Thoracic aorta (tissue), 2 donors: ENCODE results near the gene THAP3. TPM values are rescaled to one million over a fixed set of nuclear protein-coding genes. Genes with fewer than 3 reads are reported as not detected.

Source experiments
- ATAC-seq: fragments of 150-250 bp; one replicate; pipeline ENCODE4 v1.8.0; 2017; ENCODE audit warnings: low read depth; ENCODE audit not compliant: insufficient number of reproducible peaks, low FRiP score
- DNase-seq: peaks from one replicate; pipeline ENCODE4 v3.0.0-alpha.2; 2020; ENCODE audit warnings: low spot score
- H3K27ac ChIP-seq, 2 donors: fragments of 200-600 bp; sonication (generic); 1 replicate in 1 of 2; 2 replicates in 1 of 2; pipeline ENCODE4 v1.5.1; 2016; ENCODE audit warnings: mild to moderate bottlenecking in 2 of 2, moderate library complexity in 2 of 2
- H3K27me3 ChIP-seq: fragments of 200-600 bp; sonication (generic); replicated peaks from 2 replicates; pipeline ENCODE4 v1.6.0; 2016; ENCODE audit warnings: mild to moderate bottlenecking; ENCODE audit not compliant: insufficient read depth
- H3K36me3 ChIP-seq: fragments of 200-600 bp; sonication (generic); one replicate; pipeline ENCODE4 v1.5.1; 2016
- H3K4me1 ChIP-seq, 2 donors: fragments of 200-600 bp; sonication (generic); 1 replicate in 1 of 2; 2 replicates in 1 of 2; pipeline versions ENCODE4 v1.5.1 to v1.6.0; 2016; ENCODE audit warnings: low read depth in 2 of 2, mild to moderate bottlenecking in 1 of 2; ENCODE audit not compliant: control insufficient read depth in 1 of 2
- H3K4me3 ChIP-seq: fragments of 200-600 bp; sonication (generic); 2 replicates; pipeline ENCODE4 v1.5.1; 2016; ENCODE audit warnings: mild to moderate bottlenecking
- H3K9me3 ChIP-seq: fragments of 200-600 bp; sonication (generic); 2 replicates; pipeline ENCODE4 v1.5.1; 2016
- total RNA-seq, 2 donors: library from RNA; depleted of rRNA; stranded (reverse); fragments of >200 nt; gene quantifications; one replicate each; pipeline versions ENCODE4 v1.1.0 to v1.2.3, GENCODE V29; 2016
- TF ChIP-seq, protein P1 (sequence below): fragments of 200-600 bp; sonication (generic); IDR thresholded peaks from one replicate; pipeline ENCODE4 v1.5.1; 2019; ENCODE audit warnings: antibody characterized with exemption

The THAP3 gene
- total RNA-seq, 2 donors from 2014 or later, result 14.1 to 18.7 TPM

DNA sequence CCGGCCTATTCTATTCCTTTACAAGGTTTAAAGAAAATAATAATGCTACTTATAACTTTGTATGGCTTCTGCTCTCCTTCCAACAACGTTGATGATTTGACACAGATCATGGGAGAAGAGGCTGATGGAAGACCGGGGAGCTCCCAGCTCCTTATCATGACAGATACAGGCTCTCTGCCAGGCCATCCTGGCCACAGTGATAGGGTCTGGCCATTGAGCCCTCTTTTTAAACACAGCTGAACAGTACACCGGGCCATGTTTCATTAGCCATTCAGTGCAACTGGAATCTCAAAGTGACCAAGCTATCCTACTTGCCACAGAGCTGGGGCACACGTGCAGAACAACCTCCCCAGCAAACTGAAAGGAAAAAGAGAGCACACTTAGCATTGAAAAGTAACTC is 42.0 kb downstream of the THAP3 start:
- H3K9me3 ChIP-seq, result no peaks in the 10 kb centered on the region
- TF ChIP-seq, protein P1, sequence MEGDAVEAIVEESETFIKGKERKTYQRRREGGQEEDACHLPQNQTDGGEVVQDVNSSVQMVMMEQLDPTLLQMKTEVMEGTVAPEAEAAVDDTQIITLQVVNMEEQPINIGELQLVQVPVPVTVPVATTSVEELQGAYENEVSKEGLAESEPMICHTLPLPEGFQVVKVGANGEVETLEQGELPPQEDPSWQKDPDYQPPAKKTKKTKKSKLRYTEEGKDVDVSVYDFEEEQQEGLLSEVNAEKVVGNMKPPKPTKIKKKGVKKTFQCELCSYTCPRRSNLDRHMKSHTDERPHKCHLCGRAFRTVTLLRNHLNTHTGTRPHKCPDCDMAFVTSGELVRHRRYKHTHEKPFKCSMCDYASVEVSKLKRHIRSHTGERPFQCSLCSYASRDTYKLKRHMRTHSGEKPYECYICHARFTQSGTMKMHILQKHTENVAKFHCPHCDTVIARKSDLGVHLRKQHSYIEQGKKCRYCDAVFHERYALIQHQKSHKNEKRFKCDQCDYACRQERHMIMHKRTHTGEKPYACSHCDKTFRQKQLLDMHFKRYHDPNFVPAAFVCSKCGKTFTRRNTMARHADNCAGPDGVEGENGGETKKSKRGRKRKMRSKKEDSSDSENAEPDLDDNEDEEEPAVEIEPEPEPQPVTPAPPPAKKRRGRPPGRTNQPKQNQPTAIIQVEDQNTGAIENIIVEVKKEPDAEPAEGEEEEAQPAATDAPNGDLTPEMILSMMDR, result no peak
- DNase-seq (no peak), ATAC-seq (no peak)
- H3K36me3 ChIP-seq, result peaks cover 15% of the 10 kb centered on the region
- H3K27ac ChIP-seq, result no peak overlapping the region
- no peaks in the 10 kb centered on the region for H3K4me1 ChIP-seq
- no peaks in the 10 kb centered on the region for H3K27me3 ChIP-seq
- H3K4me3 ChIP-seq, result no peak overlapping the region

DNA sequence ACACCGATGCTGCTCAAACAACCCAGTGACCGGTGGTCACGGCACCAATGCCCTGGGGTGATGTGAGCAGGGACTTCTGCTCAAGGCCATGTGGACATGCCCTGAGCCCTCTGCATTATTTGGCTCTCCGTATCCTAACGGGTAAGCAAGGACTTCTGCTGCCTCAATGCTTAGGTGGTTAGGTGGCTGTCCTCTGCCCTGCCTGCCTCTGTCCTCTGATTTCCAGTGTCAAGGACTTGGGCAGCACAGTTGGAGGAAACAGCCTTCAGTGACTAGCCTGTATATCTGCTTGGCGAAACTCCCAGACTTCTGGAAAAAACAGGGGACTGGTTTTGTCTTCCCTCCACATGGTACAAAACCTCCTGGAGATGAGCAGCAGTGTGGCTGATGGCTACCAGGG is 42.5 kb downstream of the THAP3 start:
- DNase-seq (no peak), ATAC-seq (no peak)
- Histone ChIP-seq H3K4me1 (no peaks in the 10 kb centered on the region), H3K4me3 (no peak overlapping the region), H3K9me3 (no peaks in the 10 kb centered on the region), H3K27me3 (no peaks in the 10 kb centered on the region), H3K27ac (no peak overlapping the region), H3K36me3 (peaks cover 15% of the 10 kb centered on the region)
- TF ChIP-seq, protein P1, result no peak

DNA sequence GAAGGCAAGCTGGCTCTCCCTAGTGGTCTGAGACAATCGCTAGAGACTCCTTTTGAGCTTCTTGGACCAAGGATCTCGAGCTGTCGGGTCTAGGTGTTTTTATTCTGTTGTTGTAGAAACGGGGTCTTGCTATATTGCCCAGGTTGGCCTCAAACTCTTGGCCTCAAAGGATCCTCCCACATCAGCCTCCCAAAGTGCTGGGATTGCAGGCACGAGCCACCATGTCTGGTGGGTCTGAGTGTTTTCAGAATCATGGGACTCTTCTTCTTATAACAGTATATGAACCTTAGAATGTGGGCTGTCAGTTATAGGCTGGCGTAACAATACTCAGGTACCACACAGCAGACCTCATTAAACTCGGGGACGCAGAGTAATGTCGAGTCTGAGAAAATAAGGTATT is 43.8 kb downstream of the THAP3 start:
- Histone ChIP-seq H3K27ac (no peak overlapping the region), H3K4me1 (no peaks in the 10 kb centered on the region), H3K4me3 (no peak overlapping the region), H3K36me3 (peaks cover 15% of the 10 kb centered on the region), H3K9me3 (no peaks in the 10 kb centered on the region), H3K27me3 (no peaks in the 10 kb centered on the region)
- ATAC-seq (no peak), DNase-seq (no peak)
- TF ChIP-seq, protein P1, result no peak

DNA sequence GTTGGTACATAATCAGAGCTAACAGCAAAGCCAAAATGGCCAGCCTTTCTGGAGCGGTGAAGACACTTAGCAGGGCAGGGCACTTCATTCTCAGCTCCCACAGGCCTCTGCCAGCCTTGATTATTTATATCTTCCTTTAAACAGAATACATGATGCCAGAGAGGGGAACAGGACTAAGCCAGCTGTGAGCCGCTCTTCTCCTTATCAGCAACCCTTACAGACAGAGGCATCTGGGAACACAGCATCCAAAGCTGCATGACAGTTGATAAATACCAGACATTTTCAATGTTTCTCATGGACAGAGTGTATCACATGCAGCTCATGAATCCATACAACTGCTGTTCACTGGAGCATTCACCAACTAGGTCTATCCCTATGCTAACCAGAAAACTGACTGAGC is 47.9 kb downstream of the THAP3 start:
- ATAC-seq, result no peak
- Histone ChIP-seq H3K27me3 (no peaks in the 10 kb centered on the region), H3K4me1 (no peaks in the 10 kb centered on the region), H3K4me3 (no peak overlapping the region), H3K9me3 (no peaks in the 10 kb centered on the region), H3K27ac (no peak overlapping the region), H3K36me3 (peaks cover 12% of the 10 kb centered on the region)
- no peak for DNase-seq
- TF ChIP-seq, protein P1, result no peak

DNA sequence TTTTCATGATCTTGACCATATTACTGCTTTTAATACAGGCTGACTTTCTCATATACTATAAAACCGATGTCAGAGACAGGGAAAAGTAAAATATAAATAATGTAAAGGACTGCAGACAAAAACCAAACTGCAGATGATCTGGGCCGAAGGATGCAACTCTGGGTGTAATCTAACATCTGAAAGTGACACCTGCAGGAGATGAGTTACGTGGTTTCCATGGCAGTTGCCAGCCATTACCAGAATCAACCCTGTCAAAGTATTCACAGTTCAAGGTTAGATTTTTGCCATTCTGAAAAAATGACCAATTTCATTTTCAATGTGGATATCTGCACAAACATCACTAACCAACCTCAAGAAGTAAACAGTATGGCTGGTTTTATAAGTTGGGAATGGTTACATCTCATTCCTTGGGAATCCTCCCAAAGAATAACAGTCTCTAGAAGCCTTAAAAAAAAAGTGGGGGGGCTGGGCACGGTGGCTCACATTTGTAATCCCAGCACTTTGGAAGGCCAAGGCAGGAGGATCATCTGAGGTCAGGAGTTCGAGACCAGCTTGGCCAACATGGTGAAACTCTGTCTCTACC is 49.2 kb downstream of the THAP3 start:
- H3K27ac ChIP-seq, result no peak overlapping the region
- DNase-seq, result no peak
- TF ChIP-seq, protein P1, result no peak
- H3K27me3 ChIP-seq, result no peaks in the 10 kb centered on the region
- no peak overlapping the region for H3K4me3 ChIP-seq
- H3K36me3 ChIP-seq, result peaks cover 9% of the 10 kb centered on the region
- no peaks in the 10 kb centered on the region for H3K4me1 ChIP-seq
- no peaks in the 10 kb centered on the region for H3K9me3 ChIP-seq
- no peak for ATAC-seq
